C4-2B (cell line): Measurements from ENCODE around the gene FLOT1.

ENCODE experiments used
- H3K27ac ChIP-seq: fragments of 450-650 bp; 2 replicates; pipeline ENCODE4 v1.5.1; 2017
- CTCF ChIP-seq: fragments of 450-650 bp; conservative IDR thresholded peaks from 2 replicates; pipeline ENCODE4 v1.5.1; 2017; ENCODE audit warnings: mild to moderate bottlenecking
- ZFX ChIP-seq: fragments of 450-650 bp; IDR thresholded peaks from 2 replicates; pipeline ENCODE4 v1.6.1; 2017

The FLOT1 gene

DNA sequence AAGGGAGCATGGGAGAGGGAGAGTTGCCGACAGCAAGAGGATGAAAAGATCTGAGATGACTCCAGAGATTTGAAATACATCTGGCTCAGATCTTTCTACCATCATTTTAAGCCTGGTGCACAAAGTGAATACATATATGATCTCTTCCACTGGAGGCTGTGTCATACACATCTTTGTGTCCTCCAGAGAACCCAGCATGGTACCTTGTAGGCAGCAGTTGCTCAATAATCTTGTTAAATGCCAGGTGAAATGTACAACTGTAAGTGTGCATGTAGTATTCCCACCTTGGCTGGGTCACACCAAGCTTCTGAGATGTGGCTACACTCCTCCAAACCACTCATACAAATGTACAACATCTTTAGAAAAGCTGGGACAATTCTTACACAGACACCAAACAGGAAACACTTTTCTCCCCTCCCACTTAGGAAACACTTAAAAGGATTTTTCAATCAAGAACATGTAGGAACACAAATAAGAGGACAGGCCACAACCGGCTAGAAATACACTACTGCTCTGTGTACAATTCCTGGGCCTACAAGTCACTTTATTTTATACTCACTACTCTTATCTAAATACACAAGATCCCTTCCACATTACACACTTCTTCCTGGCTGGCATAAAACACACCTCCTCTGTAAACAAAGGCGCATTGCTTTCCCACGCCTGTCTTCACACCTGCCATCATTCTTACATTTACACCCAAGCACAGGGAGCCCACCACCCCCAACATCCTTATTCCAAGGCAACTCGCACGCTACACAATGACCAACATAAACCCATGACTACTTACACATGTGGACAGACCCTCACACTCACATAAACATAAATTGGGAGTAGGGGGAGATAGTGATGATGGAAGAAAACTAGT is 5.6 kb upstream of the FLOT1 start:
- no peak overlapping the region for H3K27ac ChIP-seq
- TF ChIP-seq CTCF (no peak), ZFX (no peak)

- no peak overlapping the region for H3K27ac ChIP-seq
These were observed 4.8 kb upstream of the FLOT1 start for GRCh38 chr6:30747300-30747687.

DNA sequence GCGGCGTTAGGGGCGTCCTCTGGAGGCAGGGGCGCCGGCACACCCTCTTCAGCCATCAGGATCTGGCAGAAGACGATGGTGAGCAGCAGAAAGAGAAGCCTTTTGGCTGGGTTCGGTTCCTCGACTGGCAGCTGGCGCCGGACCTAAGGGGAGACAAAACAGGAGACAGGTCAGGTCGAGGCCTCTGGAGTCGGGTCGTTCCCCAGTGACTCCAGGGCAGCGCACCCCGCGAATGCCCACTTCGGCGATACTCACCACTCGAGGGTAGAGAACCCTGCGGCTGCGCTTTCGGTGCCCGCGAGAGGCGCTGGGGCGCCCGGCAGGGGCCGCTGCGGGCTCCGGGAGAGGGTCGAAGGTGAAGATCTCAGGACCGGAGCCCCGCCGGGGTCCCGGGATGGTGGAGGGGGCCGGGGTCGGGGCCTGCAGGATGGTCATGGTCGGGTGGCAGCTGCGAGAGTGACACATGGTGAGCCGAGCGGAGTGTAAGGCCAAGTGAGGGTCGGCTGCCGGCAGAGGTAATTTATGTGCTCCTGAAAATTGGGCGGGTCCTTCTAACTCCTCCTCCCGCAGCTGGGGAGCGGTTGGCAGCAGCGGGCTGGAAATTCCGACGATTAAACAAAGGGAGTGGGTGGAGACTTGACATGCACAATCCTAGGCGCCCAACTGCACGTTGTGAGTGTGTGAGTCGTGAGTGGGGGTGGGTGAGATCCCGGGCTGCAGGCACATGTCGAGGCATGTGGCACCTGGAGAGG is 1.7 kb upstream of the FLOT1 start, which contains the start of gene IER3:
Gene IER3, minus strand, starts transcription at position 494 of the 752 bp plus-strand sequence. Its CDS starts 29 bp downstream, at position 465.
- TF ChIP-seq CTCF: no peak
- no peak for TF ChIP-seq ZFX
- H3K27ac ChIP-seq: peak within 1 kb of the TSS; percentile 90

More at GRCh38 chr6:30747300-30747687, 4.8 kb upstream of the FLOT1 start:
- TF ChIP-seq CTCF (no peak), ZFX (no peak)

- peak overlapping the region; percentile 90 for H3K27ac ChIP-seq
- TF ChIP-seq CTCF (no peak), ZFX (no peak)
These were observed 889 bp upstream of the FLOT1 start for GRCh38 chr6:30743099-30744053.

DNA sequence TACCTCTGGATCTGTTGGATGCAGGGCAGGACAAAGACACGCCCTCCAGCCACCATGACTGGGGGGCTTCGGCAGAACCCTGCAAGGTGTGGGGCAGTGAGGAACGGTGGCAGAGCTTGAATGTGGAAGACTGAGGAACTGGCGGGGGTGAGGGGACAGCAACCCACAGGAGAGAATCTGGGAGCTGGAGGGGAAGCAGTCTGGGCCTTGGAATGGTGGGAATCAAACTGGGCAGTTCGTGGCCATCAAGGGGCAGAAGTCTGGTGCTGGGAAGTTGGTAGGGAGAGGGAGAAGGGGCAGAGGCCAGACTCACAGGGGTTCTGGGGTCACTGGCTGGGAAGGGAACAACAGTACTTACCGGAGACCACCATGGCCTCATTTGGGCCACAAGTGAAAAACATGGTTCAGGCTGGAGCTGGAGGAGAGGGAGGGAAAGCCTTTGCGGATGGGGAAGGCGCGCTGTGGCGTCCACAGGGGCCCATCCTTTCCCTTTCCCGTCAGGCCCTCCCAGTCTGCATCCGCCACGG is 635 bp downstream of the FLOT1 start:
- TF ChIP-seq CTCF (no peak), ZFX (no peak)
- peak overlapping the region; percentile 90 for H3K27ac ChIP-seq

- H3K27ac ChIP-seq: peak overlapping the region; percentile 90
- TF ChIP-seq ZFX (no peak), CTCF (no peak)
These were observed 1.3 kb downstream of the FLOT1 start for GRCh38 chr6:30741063-30741779.
